Karpas-422 (cell line): ENCODE measurements around the gene CCT7. TPM values are rescaled to one million over a fixed set of nuclear protein-coding genes. Genes with fewer than 3 reads are reported as not detected.
"Not testable (repeated sequence)": the region's sequence is repeated elsewhere in the genome, so short reads cannot be mapped to it uniquely, and the experiment has no call there.

Experiments used
- DNase-seq: peaks from one replicate; pipeline ENCODE4 v3.0.0-alpha.2; 2015
- H2AFZ ChIP-seq: fragments of 200-600 bp; sonication (generic); 2 replicates; pipeline ENCODE4 v1.6.1; 2014; ENCODE audit warnings: antibody characterized with exemption, low read length, mixed read lengths
- H3K27ac ChIP-seq: fragments of 200-600 bp; sonication (generic); 2 replicates; pipeline ENCODE4 v1.5.1; 2014; ENCODE audit warnings: mild to moderate bottlenecking, low read length, moderate library complexity
- H3K27me3 ChIP-seq: fragments of 200-600 bp; sonication (generic); 2 replicates; pipeline ENCODE4 v1.6.1; 2014; ENCODE audit warnings: low read length, mixed read lengths
- H3K36me3 ChIP-seq: fragments of 200-600 bp; sonication (generic); 2 replicates; pipeline ENCODE4 v1.6.1; 2014; ENCODE audit warnings: low read length, mixed read lengths; ENCODE audit not compliant: insufficient read depth
- H3K4me1 ChIP-seq: fragments of 200-600 bp; sonication (generic); 2 replicates; pipeline ENCODE4 v1.6.1; 2014; ENCODE audit warnings: mild to moderate bottlenecking, low read length, mixed read lengths
- H3K4me2 ChIP-seq: fragments of 200-600 bp; sonication (generic); 2 replicates; pipeline ENCODE4 v1.6.1; 2014; ENCODE audit warnings: low read length, low read depth, mild to moderate bottlenecking; ENCODE audit not compliant: poor library complexity, severe bottlenecking
- H3K4me3 ChIP-seq: fragments of 200-600 bp; sonication (generic); 2 replicates; pipeline ENCODE4 v1.5.1; 2014; ENCODE audit warnings: mild to moderate bottlenecking, antibody characterized with exemption, low read length, mixed read lengths
- H3K79me2 ChIP-seq: fragments of 200-600 bp; sonication (generic); 2 replicates; pipeline ENCODE4 v1.6.1; 2014; ENCODE audit warnings: mild to moderate bottlenecking, low read length, mixed read lengths
- H3K9ac ChIP-seq: fragments of 200-600 bp; sonication (generic); 2 replicates; pipeline ENCODE4 v1.6.0; 2014; ENCODE audit warnings: low read length
- H3K9me2 ChIP-seq: fragments of 200-600 bp; sonication (generic), shearing (Covaris generic); replicated peaks from 2 replicates; pipeline ENCODE4 v1.6.0; 2014; ENCODE audit warnings: mild to moderate bottlenecking, low read length, moderate library complexity; ENCODE audit not compliant: insufficient read depth
- H3K9me3 ChIP-seq: fragments of 300-700, 200-600 bp; sonication (generic); 2 replicates; pipeline ENCODE4 v1.6.1; 2014; ENCODE audit warnings: low read length, mixed read lengths
- H4K20me1 ChIP-seq: fragments of 200-600 bp; sonication (generic); 2 replicates; pipeline ENCODE4 v1.6.1; 2014; ENCODE audit warnings: mild to moderate bottlenecking, antibody characterized with exemption, low read length, low read depth; ENCODE audit not compliant: insufficient read depth
- total RNA-seq: library from RNA; depleted of rRNA; stranded (reverse); fragments of >200 nt; shearing (Covaris generic); gene quantifications from 2 replicates; pipeline ENCODE4 v1.2.3, GENCODE V29; 2014; ENCODE audit warnings: low replicate concordance; rRNA removed

Gene CCT7
- 482 and 608 TPM in 2 replicates for total RNA-seq

GRCh38 chr2:73233932-73234832 lies at the start of gene CCT7:
Gene CCT7, plus strand, starts transcription at chr2:73234308. Its CDS starts 71 bp downstream, at chr2:73234379.
- H3K4me3 ChIP-seq = peak within 1 kb of the TSS; percentile 92
- peak within 1 kb of the TSS; percentile 90 for H3K4me2 ChIP-seq
- no peaks in the 10 kb centered on the region for H3K9me3 ChIP-seq
- no peaks in the 10 kb centered on the region for H3K27me3 ChIP-seq
- peak within 1 kb of the TSS; percentile 81 for H3K27ac ChIP-seq
- H3K9ac ChIP-seq = peak within 1 kb of the TSS; percentile 89
- peaks cover 26% of the 10 kb centered on the region; the same call in 1 of the 2 replicates for H3K36me3 ChIP-seq
- peaks cover 60% of the 10 kb centered on the region for H3K79me2 ChIP-seq
- DNase-seq = peak; percentile 99
- H2AFZ ChIP-seq = peak within 1 kb of the TSS; percentile 80
- H3K9me2 ChIP-seq = no peaks in the 10 kb centered on the region
- peaks cover 44% of the 10 kb centered on the region for H4K20me1 ChIP-seq
- H3K4me1 ChIP-seq = peaks cover 40% of the 10 kb centered on the region

GRCh38 chr2:73185965-73186364 lies 48.1 kb upstream of the CCT7 start:
- Histone ChIP-seq H3K36me3 (no peaks in the 10 kb centered on the region), H3K4me2 (no peak overlapping the region), H3K27ac (no peak overlapping the region), H3K79me2 (no peaks in the 10 kb centered on the region), H4K20me1 (no peaks in the 10 kb centered on the region), H3K4me3 (no peak overlapping the region), H2AFZ (no peak overlapping the region), H3K4me1 (no peaks in the 10 kb centered on the region), H3K9me3 (peaks cover 6% of the 10 kb centered on the region), H3K9me2 (no peaks in the 10 kb centered on the region), H3K9ac (no peak overlapping the region), H3K27me3 (peaks cover 6% of the 10 kb centered on the region; the same call in 1 of the 2 replicates)
- DNase-seq = no peak

GRCh38 chr2:73187549-73187948 lies 46.6 kb upstream of the CCT7 start:
- Histone ChIP-seq H3K4me2 (no peak overlapping the region), H3K4me3 (no peak overlapping the region), H3K9me2 (no peaks in the 10 kb centered on the region), H3K79me2 (no peaks in the 10 kb centered on the region), H3K9me3 (peaks cover 6% of the 10 kb centered on the region), H3K27ac (no peak overlapping the region), H4K20me1 (no peaks in the 10 kb centered on the region), H3K36me3 (no peaks in the 10 kb centered on the region), H3K9ac (no peak overlapping the region), H3K27me3 (peaks cover 6% of the 10 kb centered on the region; the same call in 1 of the 2 replicates), H3K4me1 (no peaks in the 10 kb centered on the region), H2AFZ (no peak overlapping the region)
- DNase-seq = no peak

GRCh38 chr2:73197579-73197978 lies 36.5 kb upstream of the CCT7 start:
- Histone ChIP-seq H3K27me3 (peaks cover 4% of the 10 kb centered on the region; the same call in 1 of the 2 replicates), H3K36me3 (no peaks in the 10 kb centered on the region), H3K27ac (no peak overlapping the region), H3K79me2 (no peaks in the 10 kb centered on the region), H3K9me2 (no peaks in the 10 kb centered on the region), H3K4me3 (no peak overlapping the region), H3K9ac (no peak overlapping the region), H2AFZ (no peak overlapping the region), H3K4me2 (no peak overlapping the region), H4K20me1 (no peaks in the 10 kb centered on the region), H3K4me1 (no peaks in the 10 kb centered on the region), H3K9me3 (no peaks in the 10 kb centered on the region)
- DNase-seq = no peak

GRCh38 chr2:73200281-73200680 lies 33.8 kb upstream of the CCT7 start:
- not testable (repeated sequence) for H3K9ac ChIP-seq, H3K27me3 ChIP-seq, DNase-seq, H3K4me3 ChIP-seq, H3K9me2 ChIP-seq, H3K4me2 ChIP-seq, H3K4me1 ChIP-seq, H3K36me3 ChIP-seq, H4K20me1 ChIP-seq, H3K27ac ChIP-seq, H3K9me3 ChIP-seq, H3K79me2 ChIP-seq, H2AFZ ChIP-seq

- no peaks in the 10 kb centered on the region for H3K27me3 ChIP-seq
Measured at GRCh38 chr2:73202156-73203054, 31.7 kb upstream of the CCT7 start, which contains the start of gene NOTO. Gene NOTO, plus strand, starts transcription at chr2:73202574. Its CDS starts 93 bp downstream, at chr2:73202667.

GRCh38 chr2:73203055-73203681 lies 30.9 kb upstream of the CCT7 start:
- Histone ChIP-seq H3K4me2 (no peak overlapping the region), H3K27me3 (no peaks in the 10 kb centered on the region)

More at GRCh38 chr2:73202156-73203054, 31.7 kb upstream of the CCT7 start, which contains the start of gene NOTO:
- no peaks in the 10 kb centered on the region for H3K9me3 ChIP-seq
- H4K20me1 ChIP-seq = no peaks in the 10 kb centered on the region
- H3K4me3 ChIP-seq = no peak within 1 kb of the TSS
- H3K4me2 ChIP-seq = no peak within 1 kb of the TSS
- no peaks in the 10 kb centered on the region for H3K4me1 ChIP-seq
- no peaks in the 10 kb centered on the region for H3K79me2 ChIP-seq
- no peak within 1 kb of the TSS for H3K27ac ChIP-seq
- H3K9ac ChIP-seq = no peak within 1 kb of the TSS
- no peaks in the 10 kb centered on the region for H3K36me3 ChIP-seq
- no peak within 1 kb of the TSS for H2AFZ ChIP-seq
- no peaks in the 10 kb centered on the region for H3K9me2 ChIP-seq
- no peak for DNase-seq

More at GRCh38 chr2:73203055-73203681, 30.9 kb upstream of the CCT7 start:
- Histone ChIP-seq H3K27ac (no peak overlapping the region), H3K9ac (no peak overlapping the region), H2AFZ (no peak overlapping the region), H3K79me2 (no peaks in the 10 kb centered on the region), H3K36me3 (no peaks in the 10 kb centered on the region), H3K4me3 (no peak overlapping the region), H4K20me1 (no peaks in the 10 kb centered on the region), H3K4me1 (no peaks in the 10 kb centered on the region), H3K9me3 (no peaks in the 10 kb centered on the region), H3K9me2 (no peaks in the 10 kb centered on the region)
- no peak for DNase-seq
